IPS-20b (cell line): ENCODE results near the gene KRT15.

Experiments
- H3K27ac ChIP-seq: one replicate; pipeline ENCODE4 v1.5.1; 2013; ENCODE audit warnings: low read length
- H3K27me3 ChIP-seq: 2 replicates; pipeline ENCODE4 v1.6.1; 2013; ENCODE audit warnings: mild to moderate bottlenecking, low read length, inconsistent platforms; ENCODE audit not compliant: insufficient read depth
- H3K36me3 ChIP-seq: 2 replicates; pipeline ENCODE4 v1.6.1; 2013; ENCODE audit warnings: low read depth, mild to moderate bottlenecking, inconsistent platforms, low read length, moderate library complexity; ENCODE audit not compliant: insufficient read depth
- H3K4me1 ChIP-seq: 2 replicates; pipeline ENCODE4 v1.6.1; 2013; ENCODE audit warnings: mild to moderate bottlenecking, control low read depth, inconsistent platforms, low read length, moderate library complexity; ENCODE audit not compliant: insufficient read depth
- H3K4me3 ChIP-seq: 2 replicates; pipeline ENCODE4 v1.5.1; 2013; ENCODE audit warnings: mild to moderate bottlenecking, low read length, inconsistent platforms
- H3K9ac ChIP-seq: 2 replicates; pipeline ENCODE4 v1.6.1; 2013; ENCODE audit warnings: low read depth, mild to moderate bottlenecking, inconsistent platforms, low read length, moderate library complexity
- H3K9me3 ChIP-seq: 2 replicates; pipeline ENCODE4 v1.6.1; 2013; ENCODE audit warnings: mild to moderate bottlenecking, low read depth, low read length, inconsistent platforms; ENCODE audit not compliant: insufficient read depth

The KRT15 gene

DNA sequence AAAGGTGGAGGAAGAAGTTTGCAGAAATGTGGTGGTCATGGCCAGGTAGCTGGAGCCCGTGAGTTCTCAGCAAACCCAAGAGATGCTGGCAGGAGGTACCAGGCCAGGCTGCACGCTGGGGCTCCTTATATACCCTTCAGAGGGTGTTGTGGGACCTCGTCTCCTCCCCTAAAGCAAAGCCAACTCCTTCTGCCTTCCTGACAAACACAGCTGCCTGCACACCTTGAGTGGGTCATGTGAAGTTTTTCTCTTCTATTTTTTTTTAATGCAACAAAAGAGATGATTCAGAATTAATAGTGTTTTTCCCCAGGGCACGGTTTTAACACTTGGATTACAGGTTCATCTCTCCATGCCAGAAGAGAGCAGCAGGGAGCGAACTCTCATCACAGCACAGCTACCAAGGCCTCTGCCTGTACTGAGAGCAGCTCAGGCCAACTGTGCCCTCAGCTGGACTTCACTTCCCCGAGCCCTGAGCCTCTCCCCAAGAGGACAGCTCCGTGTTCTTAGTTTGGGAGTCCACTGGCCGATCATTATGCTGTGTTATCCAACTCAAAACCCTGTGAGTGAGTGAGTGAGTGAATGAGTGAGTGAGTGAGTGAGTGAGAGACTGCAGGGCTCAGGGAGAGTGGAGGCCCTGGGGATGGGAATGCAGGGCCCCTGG, at the start of gene KRT15:
Gene KRT15, minus strand, starts transcription at position 102 of the 661 bp plus-strand sequence. Its CDS starts 63 bp downstream, at position 39.
- Histone ChIP-seq H3K9ac (no peak within 1 kb of the TSS), H3K4me1 (peaks cover 5% of the 10 kb centered on the region; the same call in 1 of the 2 replicates), H3K27ac (no peak within 1 kb of the TSS)

DNA sequence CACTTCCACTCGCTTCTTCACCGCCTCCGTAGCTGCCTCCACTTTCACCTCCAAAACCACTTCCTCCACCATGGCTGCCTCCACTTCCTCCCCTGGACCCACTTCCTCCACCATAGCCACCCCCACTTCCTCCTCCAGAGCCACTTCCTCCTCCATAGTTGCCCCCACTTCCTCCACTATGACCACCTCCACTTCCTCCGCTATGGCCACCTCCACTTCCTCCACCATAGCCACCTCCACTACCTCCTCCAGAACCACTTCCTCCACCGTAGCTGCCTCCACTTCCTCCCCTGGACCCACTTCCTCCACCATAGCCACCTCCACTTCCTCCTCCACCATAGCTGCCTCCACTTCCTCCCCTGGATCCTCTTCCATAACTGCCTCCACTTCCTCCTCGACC, 48.6 kb upstream of the KRT15 start:
- Histone ChIP-seq H3K27me3 (peaks cover 7% of the 10 kb centered on the region; the same call in 1 of the 2 replicates), H3K9me3 (no peaks in the 10 kb centered on the region), H3K4me3 (no peak overlapping the region), H3K36me3 (no peaks in the 10 kb centered on the region), H3K4me1 (no peaks in the 10 kb centered on the region), H3K27ac (no peak overlapping the region), H3K9ac (no peak overlapping the region)

More for the DNA sequence above, at the start of gene KRT15:
- Histone ChIP-seq H3K36me3 (peaks cover 13% of the 10 kb centered on the region), H3K4me3 (no peak within 1 kb of the TSS), H3K9me3 (no peaks in the 10 kb centered on the region), H3K27me3 (no peaks in the 10 kb centered on the region)

GRCh38 chr17:41565338-41565737, 46.6 kb upstream of the KRT15 start:
- H3K9ac ChIP-seq = no peak overlapping the region
- no peaks in the 10 kb centered on the region for H3K36me3 ChIP-seq
- H3K27me3 ChIP-seq = peaks cover 7% of the 10 kb centered on the region; the same call in 1 of the 2 replicates
- no peak overlapping the region for H3K4me3 ChIP-seq
- H3K9me3 ChIP-seq = no peaks in the 10 kb centered on the region
- H3K27ac ChIP-seq = no peak overlapping the region
- no peaks in the 10 kb centered on the region for H3K4me1 ChIP-seq

GRCh38 chr17:41563607-41564170, 45.0 kb upstream of the KRT15 start:
- Histone ChIP-seq H3K27me3 (no peaks in the 10 kb centered on the region; the same call in 1 of the 2 replicates), H3K4me1 (no peaks in the 10 kb centered on the region), H3K4me3 (no peak overlapping the region), H3K9me3 (no peaks in the 10 kb centered on the region), H3K27ac (no peak overlapping the region), H3K36me3 (no peaks in the 10 kb centered on the region), H3K9ac (no peak overlapping the region)

- Histone ChIP-seq H3K9ac (no peak overlapping the region), H3K27ac (no peak overlapping the region), H3K27me3 (no peaks in the 10 kb centered on the region), H3K9me3 (no peaks in the 10 kb centered on the region), H3K4me1 (no peaks in the 10 kb centered on the region), H3K36me3 (no peaks in the 10 kb centered on the region), H3K4me3 (no peak overlapping the region)
These were observed 42.9 kb upstream of the KRT15 start for GRCh38 chr17:41561554-41561953.

DNA sequence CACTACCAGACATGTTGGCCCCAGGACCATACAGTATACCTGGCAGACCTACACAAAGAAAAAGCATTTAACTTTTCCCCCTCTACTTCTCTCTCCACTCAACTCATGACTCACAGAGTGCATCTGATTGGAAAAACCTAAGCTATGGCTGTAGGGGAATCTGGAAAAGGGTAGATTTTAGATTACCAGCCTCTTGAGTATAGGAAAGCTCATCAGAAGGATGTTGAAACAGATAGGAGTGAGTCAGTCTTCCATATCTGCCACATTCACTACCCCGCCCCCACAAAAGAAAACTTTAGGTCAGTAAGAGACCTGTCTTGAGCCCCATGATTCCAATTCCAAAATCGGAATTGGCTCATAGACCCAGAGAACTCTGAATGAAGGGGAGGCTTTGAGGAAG, 40.9 kb upstream of the KRT15 start:
- no peak overlapping the region for H3K9ac ChIP-seq
- H3K4me1 ChIP-seq = no peaks in the 10 kb centered on the region
- H3K4me3 ChIP-seq = no peak overlapping the region
- H3K9me3 ChIP-seq = no peaks in the 10 kb centered on the region
- no peaks in the 10 kb centered on the region for H3K27me3 ChIP-seq
- no peak overlapping the region for H3K27ac ChIP-seq
- H3K36me3 ChIP-seq = no peaks in the 10 kb centered on the region

- Histone ChIP-seq H3K4me3 (no peak overlapping the region), H3K27me3 (no peaks in the 10 kb centered on the region), H3K36me3 (no peaks in the 10 kb centered on the region), H3K9me3 (no peaks in the 10 kb centered on the region), H3K4me1 (no peaks in the 10 kb centered on the region; the same call in 1 of the 2 replicates), H3K9ac (no peak overlapping the region), H3K27ac (no peak overlapping the region)
These were observed 38.2 kb upstream of the KRT15 start for GRCh38 chr17:41556931-41557330.

- Histone ChIP-seq H3K4me1 (no peaks in the 10 kb centered on the region; the same call in 1 of the 2 replicates), H3K27me3 (no peaks in the 10 kb centered on the region), H3K4me3 (no peak overlapping the region)
These were observed 37.6 kb upstream of the KRT15 start for GRCh38 chr17:41556306-41556705.

DNA sequence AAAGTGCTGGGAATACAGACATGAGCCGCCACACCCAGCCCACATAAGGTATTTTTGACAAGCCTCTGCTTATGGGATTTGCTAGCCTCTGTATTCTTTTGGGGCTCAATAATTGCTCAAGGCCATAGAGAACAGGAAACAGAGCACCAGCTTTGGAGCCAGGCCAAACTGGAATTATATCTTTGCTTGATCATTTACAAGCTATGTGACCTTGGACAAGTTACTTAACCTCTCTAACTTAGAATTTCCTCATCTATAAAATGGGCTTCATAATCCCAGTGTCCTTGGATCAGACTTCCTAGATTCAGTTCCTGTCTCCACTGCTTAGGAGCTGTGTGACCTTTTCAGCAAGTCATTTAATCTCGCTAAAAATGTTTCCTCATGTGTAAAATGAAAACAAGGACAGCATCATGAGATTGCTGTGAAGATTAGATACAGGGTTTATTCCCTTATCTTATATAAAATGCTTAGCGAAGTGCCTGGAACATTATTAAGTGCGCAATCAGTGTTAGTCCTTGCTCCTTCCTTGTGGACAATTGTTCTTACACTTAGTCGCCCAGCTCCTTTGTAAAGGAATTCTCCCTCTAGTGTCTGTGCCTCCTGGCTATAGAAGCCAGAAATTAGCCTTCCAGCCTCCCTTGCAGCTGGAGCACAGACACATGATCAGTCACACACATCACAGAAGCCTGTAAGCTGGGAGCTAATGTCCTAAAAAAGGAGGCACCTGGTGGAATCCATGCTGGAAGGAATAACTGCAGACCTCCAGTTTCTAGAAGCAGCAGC, 36.6 kb upstream of the KRT15 start:
- Histone ChIP-seq H3K27me3 (no peaks in the 10 kb centered on the region), H3K4me3 (no peak overlapping the region), H3K9ac (no peak overlapping the region), H3K9me3 (no peaks in the 10 kb centered on the region), H3K36me3 (no peaks in the 10 kb centered on the region), H3K27ac (no peak overlapping the region), H3K4me1 (no peaks in the 10 kb centered on the region; the same call in 1 of the 2 replicates)

More at GRCh38 chr17:41556306-41556705, 37.6 kb upstream of the KRT15 start:
- no peaks in the 10 kb centered on the region for H3K9me3 ChIP-seq
- no peak overlapping the region for H3K27ac ChIP-seq
- H3K36me3 ChIP-seq = no peaks in the 10 kb centered on the region
- no peak overlapping the region for H3K9ac ChIP-seq

DNA sequence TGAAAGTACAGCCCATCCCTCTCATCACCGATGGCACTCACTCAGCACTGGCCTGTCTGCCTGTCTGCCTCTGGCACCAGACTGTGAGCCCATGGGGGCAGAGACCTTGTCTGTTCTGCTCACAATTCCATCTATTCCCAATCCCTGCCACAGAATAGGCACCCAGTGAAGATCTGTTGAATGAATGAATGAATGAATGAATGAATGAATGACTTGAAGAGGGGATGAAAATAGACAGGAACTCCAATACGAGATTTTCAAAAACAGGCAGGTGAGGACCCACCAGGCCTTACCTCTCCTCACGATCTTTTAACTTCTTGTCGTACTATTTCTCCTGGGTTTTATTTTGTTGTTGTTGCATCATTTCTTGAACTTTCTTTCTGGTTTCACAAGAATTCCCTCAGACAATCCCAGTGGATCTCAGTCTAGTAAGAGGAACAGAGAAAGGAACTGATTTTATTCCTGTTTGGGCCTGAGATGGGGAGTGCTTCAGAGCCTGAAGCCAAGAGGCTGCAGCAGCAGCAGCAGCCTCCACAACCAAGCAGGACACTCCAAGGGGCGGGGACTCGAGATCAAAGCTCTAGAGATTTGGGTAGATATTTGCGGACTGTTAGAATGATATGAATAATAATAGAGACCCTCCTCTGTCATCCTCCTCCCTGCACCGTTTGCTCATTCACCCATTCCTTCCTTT, 35.4 kb upstream of the KRT15 start:
- Histone ChIP-seq H3K4me1 (peaks cover 3% of the 10 kb centered on the region; the same call in 1 of the 2 replicates), H3K27me3 (no peaks in the 10 kb centered on the region), H3K36me3 (no peaks in the 10 kb centered on the region), H3K4me3 (no peak overlapping the region), H3K9ac (no peak overlapping the region), H3K27ac (no peak overlapping the region), H3K9me3 (no peaks in the 10 kb centered on the region)

DNA sequence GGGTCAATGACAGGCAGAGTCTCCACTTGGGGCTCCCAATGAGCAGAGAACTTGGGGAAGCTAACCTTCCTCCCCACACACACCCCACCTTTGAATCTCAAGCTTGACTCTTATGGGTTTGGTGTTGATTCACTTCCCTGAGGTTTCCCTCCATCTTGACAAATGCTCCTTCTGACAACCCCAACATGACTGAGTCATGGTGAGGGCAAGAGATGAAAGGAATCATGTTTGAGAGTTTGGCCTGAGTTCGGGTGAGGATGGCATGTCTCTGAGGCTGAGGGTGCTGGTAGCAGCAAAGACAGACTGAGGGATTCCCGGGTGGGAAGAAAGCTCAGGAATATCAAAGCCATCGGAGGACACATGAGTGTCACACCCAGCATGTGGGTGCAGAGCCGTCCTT, 34.5 kb upstream of the KRT15 start:
- peaks cover 6% of the 10 kb centered on the region; the same call in 1 of the 2 replicates for H3K4me1 ChIP-seq
- no peaks in the 10 kb centered on the region for H3K36me3 ChIP-seq
- H3K4me3 ChIP-seq = no peak overlapping the region
- no peaks in the 10 kb centered on the region for H3K9me3 ChIP-seq
- H3K27ac ChIP-seq = no peak overlapping the region
- H3K27me3 ChIP-seq = peaks cover 2% of the 10 kb centered on the region; the same call in 1 of the 2 replicates
- no peak overlapping the region for H3K9ac ChIP-seq
